ENCODE results near the gene LUZP4. TPM values are rescaled to one million over a fixed set of nuclear protein-coding genes. Genes with fewer than 3 reads are reported as not detected.

LUZP4 gene
- total RNA-seq = not detected
- polyA plus RNA-seq = not detected

- H3K4me3 ChIP-seq = no peak within 1 kb of the TSS
- FAIRE-seq (no peak), ATAC-seq (no peak), DNase-seq (no peak)
- H3K4me1 ChIP-seq = no peaks in the 10 kb centered on the region
- H3K9me3 ChIP-seq = no peaks in the 10 kb centered on the region
- intact Hi-C loops (cut with DNase I) = no loop called here
- H3K27me3 ChIP-seq = peaks cover 0 to 5% (median 0%) of the 10 kb centered on the region in 4 donors
- H3K27ac ChIP-seq = no peak within 1 kb of the TSS
- no peaks in the 10 kb centered on the region for H3K36me3 ChIP-seq
- TF ChIP-seq CTCF (IDR thresholded peaks at IDR 0.05) = no peak
- 72 to 81% methylated on average over 17 of the region's 17 CpGs for WGBS, 2 donors
Observed at GRCh38 chrX:115289465-115289864, at the start of gene LUZP4. TSS of gene LUZP4 (plus strand) at chrX:115289715. CDS start at chrX:115289760, 45 bp downstream.

- intact Hi-C loops (cut with DNase I) = no loop called here
- 39 to 56% methylated on average over 2 of the region's 2 CpGs for WGBS, 2 donors
- no peak overlapping the region for H3K27ac ChIP-seq
- TF ChIP-seq CTCF (IDR thresholded peaks at IDR 0.05) = no peak
- no peak overlapping the region for H3K4me3 ChIP-seq
- ATAC-seq = no peak
- no peaks in the 10 kb centered on the region for H3K36me3 ChIP-seq
- no peaks in the 10 kb centered on the region for H3K4me1 ChIP-seq
- DNase-seq = no peak
- peaks cover 0 to 11% (median 3%) of the 10 kb centered on the region in 4 donors for H3K27me3 ChIP-seq
- H3K9me3 ChIP-seq = no peaks in the 10 kb centered on the region
- no peak for FAIRE-seq
Observed at GRCh38 chrX:115251458-115252233, 37.9 kb upstream of the LUZP4 start.

GRCh38 chrX:115255003-115255402 is 34.5 kb upstream of the LUZP4 start:
- DNase-seq (no peak), ATAC-seq (no peak), FAIRE-seq (no peak)
- Histone ChIP-seq H3K27ac (no peak overlapping the region), H3K9me3 (no peaks in the 10 kb centered on the region), H3K4me3 (no peak overlapping the region), H3K4me1 (no peaks in the 10 kb centered on the region), H3K27me3 (peaks cover 0 to 12% (median 4%) of the 10 kb centered on the region in 4 donors), H3K36me3 (no peaks in the 10 kb centered on the region)
- intact Hi-C loops (cut with DNase I) = no loop called here
- TF ChIP-seq CTCF (IDR thresholded peaks at IDR 0.05) = no peak
- 59 to 61% methylated on average over 2 of the region's 2 CpGs for WGBS, 2 donors

- Histone ChIP-seq H3K9me3 (no peaks in the 10 kb centered on the region), H3K4me1 (no peaks in the 10 kb centered on the region), H3K27me3 (peaks cover 0 to 22% (median 4%) of the 10 kb centered on the region in 4 donors), H3K27ac (no peak overlapping the region), H3K4me3 (no peak overlapping the region), H3K36me3 (no peaks in the 10 kb centered on the region)
- ATAC-seq (no peak), FAIRE-seq (no peak), DNase-seq (no peak)
- intact Hi-C loops (cut with DNase I) = no loop called here
- TF ChIP-seq CTCF (IDR thresholded peaks at IDR 0.05) = no peak
Observed at GRCh38 chrX:115257711-115258110, 31.8 kb upstream of the LUZP4 start.

- ATAC-seq = no peak
- no peak overlapping the region for H3K27ac ChIP-seq
- no peaks in the 10 kb centered on the region for H3K9me3 ChIP-seq
- WGBS, 2 donors = 45 to 50% methylated on average over 3 of the region's 3 CpGs
- intact Hi-C loops (cut with DNase I) = no loop called here
- no peak for FAIRE-seq
- no peaks in the 10 kb centered on the region for H3K36me3 ChIP-seq
- H3K27me3 ChIP-seq = peaks cover 0 to 21% (median 2%) of the 10 kb centered on the region in 4 donors
- H3K4me1 ChIP-seq = no peaks in the 10 kb centered on the region
- DNase-seq = no peak
- no peak overlapping the region for H3K4me3 ChIP-seq
- TF ChIP-seq CTCF (IDR thresholded peaks at IDR 0.05) = no peak
Observed at GRCh38 chrX:115259238-115259875, 30.2 kb upstream of the LUZP4 start.

All from pancreas (tissue), 10 donors.